SK-N-SH treated with all-trans-retinoic acid at 6 μM for 48 hours (cell line): ENCODE measurements around the gene GLP1R.

Source experiments
- ATAC-seq: fragments of 200-7000 bp; cut with Tn5 transposase; 3 replicates; pipeline ENCODE4 v1.9.1; 2020; ENCODE audit warnings: mild to moderate bottlenecking, moderate library complexity
- ARNTL ChIP-seq: fragments of 450-650 bp; formaldehyde crosslinking; IDR thresholded peaks from 2 replicates; pipeline ENCODE4 v1.5.0; 2020; ENCODE audit warnings: low read depth, mild to moderate bottlenecking, moderate library complexity, borderline replicate concordance
- BACH2 ChIP-seq: fragments of 250-450 bp; sonication (Bioruptor Pico); IDR thresholded peaks from 2 replicates; pipeline ENCODE4 v1.9.0; 2021; ENCODE audit warnings: mild to moderate bottlenecking, borderline replicate concordance
- CREB5 ChIP-seq: fragments of 250-450 bp; sonication (Bioruptor Pico); IDR thresholded peaks from 2 replicates; pipeline ENCODE4 v1.5.1; 2020; ENCODE audit warnings: low read depth, mild to moderate bottlenecking, moderate library complexity
- CSDC2 ChIP-seq: fragments of 250-450 bp; sonication (Bioruptor Pico); IDR thresholded peaks from 2 replicates; pipeline ENCODE4 v1.5.0; 2020; ENCODE audit warnings: mild to moderate bottlenecking, moderate library complexity
- CSRNP3 ChIP-seq: fragments of 250-450 bp; sonication (Bioruptor Pico); IDR thresholded peaks from 2 replicates; pipeline ENCODE4 v1.5.1; 2021; ENCODE audit warnings: mild to moderate bottlenecking, moderate library complexity
- GLIS3 ChIP-seq: fragments of 250-450 bp; sonication (Bioruptor Pico); IDR thresholded peaks from 2 replicates; pipeline ENCODE4 v1.5.0; 2020; ENCODE audit warnings: mild to moderate bottlenecking, moderate library complexity
- ISL1 ChIP-seq: fragments of 250-450 bp; sonication (Bioruptor Pico); IDR thresholded peaks from 2 replicates; pipeline ENCODE4 v2.1.2; 2022; ENCODE audit warnings: mild to moderate bottlenecking, moderate library complexity
- OSR1 ChIP-seq: fragments of 250-450 bp; sonication (Bioruptor Pico); IDR thresholded peaks from 2 replicates; pipeline ENCODE4 v1.8.0; 2022; ENCODE audit warnings: moderate library complexity, mild to moderate bottlenecking, inconsistent platforms
- PATZ1 ChIP-seq: fragments of 250-450 bp; sonication (Bioruptor Pico); IDR thresholded peaks from 2 replicates; pipeline ENCODE4 v1.8.0; 2020; ENCODE audit warnings: mild to moderate bottlenecking, moderate library complexity, borderline replicate concordance
- POU6F1 ChIP-seq: fragments of 250-450 bp; sonication (Bioruptor Pico); IDR thresholded peaks from 2 replicates; pipeline ENCODE4 v1.8.0; 2021; ENCODE audit warnings: low read depth, mild to moderate bottlenecking, moderate library complexity, borderline replicate concordance
- SNAI2 ChIP-seq: fragments of 250-450 bp; sonication (Bioruptor Pico); IDR thresholded peaks from 2 replicates; pipeline ENCODE4 v1.5.0; 2020; ENCODE audit warnings: mild to moderate bottlenecking, moderate library complexity
- TCF4 ChIP-seq: fragments of 250-450 bp; sonication (Bioruptor Pico); IDR thresholded peaks from 2 replicates; pipeline ENCODE4 v1.8.0; 2021; ENCODE audit warnings: mild to moderate bottlenecking, moderate library complexity, borderline replicate concordance
- TOX ChIP-seq: fragments of 250-450 bp; sonication (Bioruptor Pico); IDR thresholded peaks from 2 replicates; pipeline ENCODE4 v1.8.0; 2021; ENCODE audit warnings: mild to moderate bottlenecking, moderate library complexity, borderline replicate concordance
- TSHZ2 ChIP-seq: fragments of 250-450 bp; sonication (Bioruptor Pico); IDR thresholded peaks from 2 replicates; pipeline ENCODE4 v1.5.0; 2020; ENCODE audit warnings: mild to moderate bottlenecking, moderate library complexity
- ZFP3 ChIP-seq: fragments of 250-450 bp; sonication (Bioruptor Pico); IDR thresholded peaks from 2 replicates; pipeline ENCODE4 v1.5.0; 2020; ENCODE audit warnings: mild to moderate bottlenecking, moderate library complexity
- ZFP30 ChIP-seq: fragments of 450-650 bp; formaldehyde crosslinking; IDR thresholded peaks from 2 replicates; pipeline ENCODE4 v1.5.0; 2022; ENCODE audit warnings: mild to moderate bottlenecking, moderate library complexity
- ZNF565 ChIP-seq: fragments of 450-650 bp; formaldehyde crosslinking; conservative IDR thresholded peaks from 2 replicates; pipeline ENCODE4 v1.5.0; 2020; ENCODE audit warnings: low read depth, mild to moderate bottlenecking, moderate library complexity
- ZNF70 ChIP-seq: fragments of 450-650 bp; formaldehyde crosslinking; IDR thresholded peaks from 2 replicates; pipeline ENCODE4 v1.5.0; 2020; ENCODE audit warnings: mild to moderate bottlenecking, moderate library complexity
- ZNF8 ChIP-seq: fragments of 450-650 bp; formaldehyde crosslinking; IDR thresholded peaks from 2 replicates; pipeline ENCODE4 v1.5.0; 2020; ENCODE audit warnings: mild to moderate bottlenecking, moderate library complexity

GLP1R gene

GRCh38 chr6:39080246-39080875, 31.8 kb downstream of the GLP1R start:
- ATAC-seq, result no peak
- no peak for TF ChIP-seq CSDC2
- TF ChIP-seq OSR1 (CRISPR knock-in tag), result no peak
- TF ChIP-seq ARNTL (CRISPR knock-in tag), result no peak
- no peak for TF ChIP-seq ZFP30 (CRISPR knock-in tag)
- TF ChIP-seq ZFP3 (CRISPR knock-in tag), result no peak
- TF ChIP-seq ZNF8 (CRISPR knock-in tag), result no peak
- no peak for TF ChIP-seq ISL1 (CRISPR knock-in tag)
- no peak for TF ChIP-seq TSHZ2 (CRISPR knock-in tag)
- TF ChIP-seq TOX, result no peak
- TF ChIP-seq POU6F1 (CRISPR knock-in tag), result no peak
- TF ChIP-seq CSRNP3 (CRISPR knock-in tag), result no peak
- TF ChIP-seq SNAI2 (CRISPR knock-in tag), result no peak
- no peak for TF ChIP-seq GLIS3 (CRISPR knock-in tag)
- TF ChIP-seq ZNF70 (CRISPR knock-in tag), result no peak
- TF ChIP-seq BACH2 (CRISPR knock-in tag), result no peak

GRCh38 chr6:39082310-39082709, 33.7 kb downstream of the GLP1R start:
- ATAC-seq, result no peak
- TF ChIP-seq TSHZ2 (CRISPR knock-in tag) (no peak), ZNF565 (no peak), BACH2 (CRISPR knock-in tag) (no peak), TCF4 (CRISPR knock-in tag) (no peak), ZFP30 (CRISPR knock-in tag) (no peak), ISL1 (CRISPR knock-in tag) (no peak), GLIS3 (CRISPR knock-in tag) (no peak), ZFP3 (CRISPR knock-in tag) (no peak)
- TF ChIP-seq, all 23 proteins: peak for 0

GRCh38 chr6:39083231-39083634, 34.7 kb downstream of the GLP1R start:
- TF ChIP-seq SNAI2 (CRISPR knock-in tag), result no peak
- no peak for ATAC-seq

- no peak for ATAC-seq
- TF ChIP-seq ZFP3 (CRISPR knock-in tag), result no peak
- TF ChIP-seq OSR1 (CRISPR knock-in tag), result no peak
- no peak for TF ChIP-seq CREB5 (CRISPR knock-in tag)
- no peak for TF ChIP-seq ZNF70 (CRISPR knock-in tag)
- no peak for TF ChIP-seq PATZ1 (CRISPR knock-in tag)
- TF ChIP-seq CSRNP3 (CRISPR knock-in tag), result no peak
- no peak for TF ChIP-seq SNAI2 (CRISPR knock-in tag)
- TF ChIP-seq POU6F1 (CRISPR knock-in tag), result no peak
Measured at GRCh38 chr6:39084506-39084905, 35.9 kb downstream of the GLP1R start.
